Upper lobe of left lung (tissue), 4 donors: ENCODE results near the gene CREBL2.

ENCODE experiments used
- POLR2A ChIP-seq, 4 donors: fragments of 450-650 bp; IDR thresholded peaks; one replicate each; pipeline ENCODE4 v1.5.1; 2016 to 2017; ENCODE audit warnings: antibody characterized with exemption in 4 of 4, mild to moderate bottlenecking in 2 of 4
- TF ChIP-seq, protein P1 (sequence below), 6 experiments: fragments of 450-650 bp in 4 of 6; fragments of 200-600 bp in 2 of 6; sonication (generic) in 2 of 6; IDR thresholded peaks; one replicate each; pipeline ENCODE4 v1.5.1; 2016 to 2019; ENCODE audit warnings: antibody characterized with exemption in 6 of 6

DNA sequence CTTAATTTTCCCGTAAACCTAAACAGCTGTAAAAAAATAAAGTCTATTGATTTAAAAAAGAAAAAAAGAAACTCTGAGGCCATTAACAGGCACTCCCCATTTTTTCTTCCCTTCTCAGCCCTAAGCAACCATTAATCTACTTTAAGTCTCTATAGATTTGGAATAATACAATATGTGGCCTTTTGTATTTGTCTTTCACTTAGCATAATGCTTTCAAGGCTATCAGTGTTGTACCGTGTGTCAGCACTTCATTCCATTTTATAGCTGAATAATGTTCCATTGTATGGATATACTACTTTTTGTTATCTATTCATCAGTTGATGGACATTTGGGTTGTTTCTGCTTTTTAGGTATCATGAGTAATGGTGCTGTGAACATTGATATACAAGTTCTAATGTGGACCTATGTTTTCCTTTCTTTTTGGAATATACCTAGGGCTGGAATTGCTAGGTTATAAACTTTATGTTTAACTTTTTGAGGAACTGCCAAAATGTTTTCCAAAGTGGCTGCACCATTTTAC, 15.7 kb downstream of the CREBL2 start:
- TF ChIP-seq, protein P1, sequence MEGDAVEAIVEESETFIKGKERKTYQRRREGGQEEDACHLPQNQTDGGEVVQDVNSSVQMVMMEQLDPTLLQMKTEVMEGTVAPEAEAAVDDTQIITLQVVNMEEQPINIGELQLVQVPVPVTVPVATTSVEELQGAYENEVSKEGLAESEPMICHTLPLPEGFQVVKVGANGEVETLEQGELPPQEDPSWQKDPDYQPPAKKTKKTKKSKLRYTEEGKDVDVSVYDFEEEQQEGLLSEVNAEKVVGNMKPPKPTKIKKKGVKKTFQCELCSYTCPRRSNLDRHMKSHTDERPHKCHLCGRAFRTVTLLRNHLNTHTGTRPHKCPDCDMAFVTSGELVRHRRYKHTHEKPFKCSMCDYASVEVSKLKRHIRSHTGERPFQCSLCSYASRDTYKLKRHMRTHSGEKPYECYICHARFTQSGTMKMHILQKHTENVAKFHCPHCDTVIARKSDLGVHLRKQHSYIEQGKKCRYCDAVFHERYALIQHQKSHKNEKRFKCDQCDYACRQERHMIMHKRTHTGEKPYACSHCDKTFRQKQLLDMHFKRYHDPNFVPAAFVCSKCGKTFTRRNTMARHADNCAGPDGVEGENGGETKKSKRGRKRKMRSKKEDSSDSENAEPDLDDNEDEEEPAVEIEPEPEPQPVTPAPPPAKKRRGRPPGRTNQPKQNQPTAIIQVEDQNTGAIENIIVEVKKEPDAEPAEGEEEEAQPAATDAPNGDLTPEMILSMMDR (IDR thresholded peaks at IDR 0.05), result no peak
- no peak for TF ChIP-seq POLR2A (IDR thresholded peaks at IDR 0.05)
